Activated naive CD8-positive, alpha-beta T cell treated with anti-CD3 and anti-CD28 coated beads, Interleukin-2, amount 10 ng/mL, durations not matched to agents 7 days and 5 days (primary cell): ENCODE results near the gene KIZ. TPM values are rescaled to one million over a fixed set of nuclear protein-coding genes. Genes with fewer than 3 reads are reported as not detected.

Experiments
- ATAC-seq: fragments of 150-1000 bp; cut with Tn5 transposase; one replicate; pipeline ENCODE4 v1.10.0; 2021; ENCODE audit warnings: low read depth, moderate library complexity
- POLR2A ChIA-PET: fragments of 350-600 bp; sonication (Branson Sonifier 250); formaldehyde crosslinking; loops from one replicate; lab custom pipeline; 2021; ENCODE audit warnings: antibody characterized with exemption; lab: Charles Lee
- DNase-seq: peaks from one replicate; pipeline ENCODE4 v3.0.0; 2021
- H3K27ac Mint-ChIP-seq: one replicate; pipeline ENCODE4 v1.8.0; 2022; ENCODE audit warnings: mild to moderate bottlenecking, mixed read lengths
- H3K27me3 Mint-ChIP-seq: one replicate; pipeline ENCODE4 v1.8.0; 2022; ENCODE audit warnings: mild to moderate bottlenecking, moderate library complexity, mixed read lengths
- H3K36me3 Mint-ChIP-seq: one replicate; pipeline ENCODE4 v1.8.0; 2021; ENCODE audit warnings: mild to moderate bottlenecking, mixed read lengths
- H3K4me1 Mint-ChIP-seq: one replicate; pipeline ENCODE4 v1.8.0; 2021; ENCODE audit warnings: mixed read lengths
- H3K4me3 Mint-ChIP-seq: one replicate; pipeline ENCODE4 v1.8.0; 2022; ENCODE audit warnings: mild to moderate bottlenecking, moderate library complexity, mixed read lengths
- H3K9me3 Mint-ChIP-seq: one replicate; pipeline ENCODE4 v1.8.0; 2021; ENCODE audit warnings: mixed read lengths
- total RNA-seq, 2 experiments: library from RNA; stranded (reverse); gene quantifications; one replicate each; pipeline ENCODE4 v1.2.3, GENCODE V29; 2021

Gene KIZ
- total RNA-seq, 2 experiments from 2014 or later, result 33.4 to 36.6 TPM

GRCh38 chr20:21111416-21111815, 14.5 kb upstream of the KIZ start:
- no peak for DNase-seq
- Mint-ChIP-seq H3K27me3 (peaks cover 85% of the 10 kb centered on the region), H3K36me3 (no peaks in the 10 kb centered on the region), H3K27ac (no peak overlapping the region), H3K9me3 (no peaks in the 10 kb centered on the region), H3K4me3 (no peak overlapping the region), H3K4me1 (peaks cover 2% of the 10 kb centered on the region)
- ATAC-seq, result no peak
- POLR2A ChIA-PET, result no interaction called here

GRCh38 chr20:21113697-21114096, 12.2 kb upstream of the KIZ start:
- Mint-ChIP-seq H3K4me1 (peaks cover 2% of the 10 kb centered on the region), H3K27me3 (peaks cover 72% of the 10 kb centered on the region), H3K4me3 (no peak overlapping the region), H3K36me3 (no peaks in the 10 kb centered on the region), H3K27ac (no peak overlapping the region), H3K9me3 (no peaks in the 10 kb centered on the region)
- POLR2A ChIA-PET, result no interaction called here
- no peak for ATAC-seq
- no peak for DNase-seq

- DNase-seq (no peak), ATAC-seq (no peak)
- H3K9me3 Mint-ChIP-seq, result no peaks in the 10 kb centered on the region
- POLR2A ChIA-PET, result no interaction called here
- no peak overlapping the region for H3K4me3 Mint-ChIP-seq
- H3K4me1 Mint-ChIP-seq, result peaks cover 2% of the 10 kb centered on the region
- no peak overlapping the region for H3K27ac Mint-ChIP-seq
- peaks cover 68% of the 10 kb centered on the region for H3K27me3 Mint-ChIP-seq
- H3K36me3 Mint-ChIP-seq, result no peaks in the 10 kb centered on the region
Measured at GRCh38 chr20:21114584-21114983, 11.3 kb upstream of the KIZ start.

GRCh38 chr20:21117521-21117920, 8.4 kb upstream of the KIZ start:
- no peak overlapping the region for H3K4me3 Mint-ChIP-seq
- ATAC-seq (no peak), DNase-seq (no peak)
- POLR2A ChIA-PET, result no interaction called here
- H3K9me3 Mint-ChIP-seq, result no peaks in the 10 kb centered on the region
- no peaks in the 10 kb centered on the region for H3K36me3 Mint-ChIP-seq
- peaks cover 40% of the 10 kb centered on the region for H3K27me3 Mint-ChIP-seq
- H3K4me1 Mint-ChIP-seq, result peaks cover 2% of the 10 kb centered on the region
- H3K27ac Mint-ChIP-seq, result no peak overlapping the region

DNA sequence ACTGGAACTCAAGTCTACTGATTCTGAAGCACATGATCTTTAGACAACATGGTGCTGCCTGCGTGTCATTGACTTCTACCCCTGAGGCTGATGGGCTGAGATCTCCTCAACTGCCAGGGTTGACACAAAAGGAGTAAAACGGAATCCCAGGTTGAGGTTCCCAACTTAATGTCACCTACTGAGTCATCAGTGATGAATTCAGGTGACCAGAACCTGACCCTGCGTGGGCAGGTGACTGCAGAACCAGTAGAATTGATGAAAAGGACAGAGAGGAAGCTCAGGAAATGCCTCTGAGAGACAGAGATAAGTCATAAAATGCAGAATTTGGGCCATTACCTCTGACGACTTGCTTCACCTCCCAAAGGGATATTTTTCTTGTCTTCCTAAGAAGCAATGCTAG, 7.7 kb upstream of the KIZ start:
- H3K4me3 Mint-ChIP-seq, result no peak overlapping the region
- no peaks in the 10 kb centered on the region for H3K9me3 Mint-ChIP-seq
- H3K36me3 Mint-ChIP-seq, result no peaks in the 10 kb centered on the region
- peaks cover 2% of the 10 kb centered on the region for H3K4me1 Mint-ChIP-seq
- H3K27me3 Mint-ChIP-seq, result peaks cover 35% of the 10 kb centered on the region
- no peak overlapping the region for H3K27ac Mint-ChIP-seq
- DNase-seq (no peak), ATAC-seq (no peak)
- POLR2A ChIA-PET, result no interaction called here

- ATAC-seq, result no peak
- peaks cover 29% of the 10 kb centered on the region for H3K27me3 Mint-ChIP-seq
- H3K4me3 Mint-ChIP-seq, result no peak overlapping the region
- POLR2A ChIA-PET, result no interaction called here
- no peak overlapping the region for H3K27ac Mint-ChIP-seq
- no peaks in the 10 kb centered on the region for H3K9me3 Mint-ChIP-seq
- peaks cover 2% of the 10 kb centered on the region for H3K4me1 Mint-ChIP-seq
- DNase-seq, result no peak
- H3K36me3 Mint-ChIP-seq, result no peaks in the 10 kb centered on the region
Measured at GRCh38 chr20:21118782-21119181, 7.1 kb upstream of the KIZ start.

DNA sequence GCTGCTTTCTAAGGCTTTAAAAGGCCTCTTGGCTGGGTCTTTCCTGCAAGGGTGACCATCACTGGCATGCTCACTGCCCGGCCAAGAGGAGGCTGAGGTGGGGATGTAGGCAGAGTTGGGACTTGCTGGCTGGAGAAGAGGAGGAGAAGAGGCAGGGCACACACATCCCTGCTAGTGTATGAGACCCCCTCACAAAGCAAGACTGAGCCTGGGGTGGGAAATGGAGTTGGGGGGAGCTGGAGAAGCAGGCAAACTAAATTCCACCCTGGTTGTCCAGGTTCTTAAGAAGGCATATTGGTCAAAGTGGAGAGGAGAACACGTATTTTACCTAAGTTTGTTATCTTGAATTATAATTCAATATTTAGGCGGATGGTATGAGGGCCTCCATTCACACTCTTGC, 1.7 kb upstream of the KIZ start:
- ATAC-seq, result no peak
- POLR2A ChIA-PET, result interaction anchor here (0.7 kb wide), 1 partner anchor 66 kb away, joined by 4 read pairs; no protein-coding TSS in a partner anchor
- peaks cover under 1% of the 10 kb centered on the region for H3K27me3 Mint-ChIP-seq

GRCh38 chr20:21125072-21125848, 622 bp upstream of the KIZ start:
- H3K4me1 Mint-ChIP-seq, result peaks cover 20% of the 10 kb centered on the region
- DNase-seq (no peak), ATAC-seq (peak; percentile 23)
- H3K27ac Mint-ChIP-seq, result peak overlapping the region; percentile 74
- H3K9me3 Mint-ChIP-seq, result no peaks in the 10 kb centered on the region
- peak overlapping the region; percentile 91 for H3K4me3 Mint-ChIP-seq
- no peaks in the 10 kb centered on the region for H3K27me3 Mint-ChIP-seq
- peaks cover 3% of the 10 kb centered on the region for H3K36me3 Mint-ChIP-seq
- POLR2A ChIA-PET, result interaction anchor here (0.7 to 2.2 kb wide), 5 partner anchors 9 to 111 kb away, joined by 4 to 19 read pairs (median 5); no protein-coding TSS in a partner anchor

More for the DNA sequence above, 1.7 kb upstream of the KIZ start:
- Mint-ChIP-seq H3K4me3 (no peak overlapping the region), H3K36me3 (no peaks in the 10 kb centered on the region), H3K27ac (no peak overlapping the region), H3K9me3 (no peaks in the 10 kb centered on the region), H3K4me1 (peaks cover 17% of the 10 kb centered on the region)
- DNase-seq, result no peak

- ATAC-seq (no peak), DNase-seq (no peak)
- POLR2A ChIA-PET, result interaction anchor here (0.9 to 2.2 kb wide), 5 partner anchors 8 to 109 kb away, joined by 3 to 19 read pairs (median 5); no protein-coding TSS in a partner anchor
- Mint-ChIP-seq H3K36me3 (peaks cover 4% of the 10 kb centered on the region), H3K4me1 (peaks cover 20% of the 10 kb centered on the region), H3K27ac (peak overlapping the region; percentile 88), H3K27me3 (no peaks in the 10 kb centered on the region), H3K9me3 (no peaks in the 10 kb centered on the region), H3K4me3 (peak overlapping the region; percentile 91)
Measured at GRCh38 chr20:21126581-21126870, 644 bp downstream of the KIZ start.

DNA sequence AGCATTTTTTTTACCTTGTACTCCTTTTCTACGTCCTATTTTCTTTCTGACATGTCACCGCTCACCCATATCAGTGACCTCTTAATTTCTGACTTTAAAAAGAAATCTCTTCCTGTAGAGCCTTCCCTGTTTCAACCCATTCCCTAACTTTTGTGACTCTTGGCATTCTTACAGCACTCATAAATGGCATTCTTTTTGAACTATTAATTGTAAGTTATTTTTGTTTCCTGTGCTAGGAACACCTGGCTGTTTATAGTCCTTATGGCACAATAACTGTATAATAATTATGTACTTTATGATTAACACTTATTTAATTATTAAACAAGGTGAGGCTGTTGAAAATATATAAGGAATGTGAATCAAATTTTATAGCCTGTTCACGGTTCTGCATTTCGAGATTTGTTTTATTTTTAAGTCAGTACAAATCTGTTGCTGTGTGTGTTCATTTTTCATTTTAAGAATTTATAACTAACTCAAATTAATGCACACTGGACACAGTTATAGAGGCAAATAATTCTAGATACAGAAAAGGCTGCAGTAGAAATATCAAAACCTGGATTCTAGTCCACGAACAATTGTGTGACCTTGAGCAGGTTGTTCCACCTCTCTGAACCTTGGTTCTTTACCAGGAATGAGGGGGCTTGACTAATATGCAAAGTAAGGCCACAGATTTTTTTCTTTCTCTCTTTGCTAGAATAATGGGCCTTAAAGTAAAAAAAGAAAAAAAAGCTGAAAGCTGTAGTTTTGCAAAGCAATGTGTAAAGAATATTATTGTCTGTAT, 1.5 kb downstream of the KIZ start:
- no peak for DNase-seq
- no peaks in the 10 kb centered on the region for H3K27me3 Mint-ChIP-seq
- H3K36me3 Mint-ChIP-seq, result peaks cover 4% of the 10 kb centered on the region
- ATAC-seq, result no peak
- H3K4me1 Mint-ChIP-seq, result peaks cover 20% of the 10 kb centered on the region
- H3K27ac Mint-ChIP-seq, result no peak overlapping the region
- peak overlapping the region; percentile 91 for H3K4me3 Mint-ChIP-seq
- no peaks in the 10 kb centered on the region for H3K9me3 Mint-ChIP-seq
- POLR2A ChIA-PET, result interaction anchor here (1.7 to 2.1 kb wide), 2 partner anchors 7 to 108 kb away, joined by 5 to 17 read pairs; no protein-coding TSS in a partner anchor

DNA sequence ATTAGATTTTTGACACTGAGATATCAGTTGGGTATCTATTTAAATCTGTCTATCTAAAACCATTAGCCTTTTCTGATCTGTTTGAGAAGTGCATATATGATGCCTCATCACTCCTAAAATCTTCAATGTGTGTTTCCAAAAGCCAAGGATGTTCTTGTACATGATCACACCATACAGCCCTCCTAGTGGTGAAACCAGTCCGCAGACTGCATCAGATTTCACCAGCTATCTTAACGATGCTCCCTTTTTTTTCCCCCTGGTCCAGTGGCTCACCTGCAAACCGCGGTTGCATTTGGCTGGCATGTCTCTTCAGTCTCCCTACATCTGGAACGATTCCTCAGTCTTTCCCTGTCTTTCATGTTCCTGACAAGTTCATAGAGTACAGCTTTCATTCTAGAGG, 4.0 kb downstream of the KIZ start:
- H3K36me3 Mint-ChIP-seq, result peaks cover 8% of the 10 kb centered on the region
- H3K9me3 Mint-ChIP-seq, result no peaks in the 10 kb centered on the region
- DNase-seq, result no peak
- ATAC-seq, result no peak
- no peak overlapping the region for H3K4me3 Mint-ChIP-seq
- POLR2A ChIA-PET, result no interaction called here
- no peaks in the 10 kb centered on the region for H3K27me3 Mint-ChIP-seq
- no peak overlapping the region for H3K27ac Mint-ChIP-seq
- H3K4me1 Mint-ChIP-seq, result peaks cover 31% of the 10 kb centered on the region

DNA sequence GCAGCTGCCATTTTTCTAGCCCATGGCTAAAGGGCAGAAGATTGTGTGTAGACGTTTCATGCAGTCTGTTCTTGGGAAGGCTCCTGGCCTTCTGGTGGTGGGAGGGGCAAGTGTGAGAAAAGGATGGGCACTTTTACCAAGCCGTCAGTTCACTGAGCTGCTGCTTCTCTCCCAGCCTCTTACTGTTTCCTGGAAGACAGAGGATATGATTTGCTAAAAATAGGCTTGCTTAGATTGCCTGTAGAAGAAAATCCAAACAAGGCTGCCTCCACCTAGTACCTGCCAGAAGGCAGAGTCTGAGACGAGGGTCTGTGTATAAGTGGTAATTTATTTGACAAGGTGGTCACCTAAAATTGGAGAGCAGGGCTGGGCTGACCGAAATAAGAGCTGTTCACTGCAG, 7.5 kb downstream of the KIZ start:
- no peak overlapping the region for H3K4me3 Mint-ChIP-seq
- ATAC-seq, result no peak

GRCh38 chr20:21133917-21134622, 8.2 kb downstream of the KIZ start:
- Mint-ChIP-seq H3K36me3 (peaks cover 20% of the 10 kb centered on the region), H3K27me3 (no peaks in the 10 kb centered on the region), H3K4me3 (no peak overlapping the region), H3K4me1 (peaks cover 15% of the 10 kb centered on the region), H3K27ac (no peak overlapping the region), H3K9me3 (no peaks in the 10 kb centered on the region)
- DNase-seq (peak; percentile 34), ATAC-seq (no peak)
- POLR2A ChIA-PET, result interaction anchor here (1.0 to 1.8 kb wide), 2 partner anchors 8 to 37 kb away, joined by 3 to 17 read pairs; partner anchors contain the start of gene KIZ

More for the DNA sequence above, 7.5 kb downstream of the KIZ start:
- POLR2A ChIA-PET, result no interaction called here
- H3K9me3 Mint-ChIP-seq, result no peaks in the 10 kb centered on the region
- H3K27ac Mint-ChIP-seq, result no peak overlapping the region
- H3K4me1 Mint-ChIP-seq, result peaks cover 18% of the 10 kb centered on the region
- no peak for DNase-seq
- H3K36me3 Mint-ChIP-seq, result peaks cover 19% of the 10 kb centered on the region
- H3K27me3 Mint-ChIP-seq, result no peaks in the 10 kb centered on the region
